Liver (tissue), 10 donors: Measurements from ENCODE around the gene RFX7. TPM values are rescaled to one million over a fixed set of nuclear protein-coding genes. Genes with fewer than 3 reads are reported as not detected.

Source experiments
- DNase-seq: peaks from one replicate; pipeline ENCODE4 v3.0.0-alpha.2; 2017; ENCODE audit warnings: low spot score
- H3K27ac ChIP-seq, 2 donors: one replicate each; pipeline ENCODE4 v1.7.0; 2013; ENCODE audit warnings: inconsistent platforms in 2 of 2, low read length in 2 of 2, control low read depth in 1 of 2, low read depth in 1 of 2, mild to moderate bottlenecking in 1 of 2
- H3K27me3 ChIP-seq, 4 donors: one replicate each; pipeline versions ENCODE4 v1.6.1 to v1.7.0; 2013; ENCODE audit warnings: low read length in 3 of 4, inconsistent platforms in 1 of 4, mild to moderate bottlenecking in 1 of 4, moderate library complexity in 1 of 4; ENCODE audit not compliant: control insufficient read depth in 4 of 4, insufficient read depth in 4 of 4
- H3K36me3 ChIP-seq, 4 donors: one replicate each; pipeline versions ENCODE4 v1.6.1 to v1.7.0; 2013; ENCODE audit warnings: low read length in 3 of 4, mild to moderate bottlenecking in 3 of 4, low read depth in 1 of 4, moderate library complexity in 1 of 4; ENCODE audit not compliant: control insufficient read depth in 4 of 4, insufficient read depth in 3 of 4
- H3K4me1 ChIP-seq, 4 donors: one replicate each; pipeline versions ENCODE4 v1.6.1 to v1.7.0; 2013; ENCODE audit warnings: low read length in 3 of 4, mild to moderate bottlenecking in 3 of 4, moderate library complexity in 1 of 4; ENCODE audit not compliant: control insufficient read depth in 4 of 4, insufficient read depth in 4 of 4
- H3K4me3 ChIP-seq, 3 donors: one replicate each; pipeline versions ENCODE4 v1.6.1 to v1.7.0; 2013; ENCODE audit warnings: low read length in 3 of 3, control low read depth in 1 of 3, low read depth in 1 of 3, mild to moderate bottlenecking in 1 of 3
- H3K9ac ChIP-seq, 2 donors: one replicate each; pipeline ENCODE4 v1.7.0; 2013; ENCODE audit warnings: low read length in 2 of 2, mild to moderate bottlenecking in 2 of 2, moderate library complexity in 2 of 2, control low read depth in 1 of 2, low read depth in 1 of 2
- H3K9me3 ChIP-seq, 4 donors: one replicate each; pipeline versions ENCODE4 v1.6.1 to v1.7.0; 2013; ENCODE audit warnings: low read length in 3 of 4; ENCODE audit not compliant: control insufficient read depth in 4 of 4
- CTCF ChIP-seq: fragments of 150-350 bp; IDR thresholded peaks from 2 replicates; pipeline ENCODE4 v1.5.1; 2017; ENCODE audit warnings: improper control_type of control experiment, low read depth, low read length; ENCODE audit not compliant: missing input control
- FOXA1 ChIP-seq: IDR thresholded peaks from 2 replicates; pipeline ENCODE4 v1.6.1; 2016; ENCODE audit warnings: antibody characterized with exemption
- FOXA2 ChIP-seq: IDR thresholded peaks from 2 replicates; pipeline ENCODE4 v1.6.1; 2016; ENCODE audit warnings: antibody characterized with exemption
- RAD21 ChIP-seq, 2 donors: IDR thresholded peaks; 2 replicates each; pipeline ENCODE4 v1.6.1; 2016; ENCODE audit warnings: antibody characterized with exemption in 2 of 2, mild to moderate bottlenecking in 2 of 2
- WGBS: extraction: QIAGEN DNeasy Blood & Tissue Kit; methylation state at CpG from one replicate; pipeline ENCODE4 v1.1.7; 2013; 5-methylcytosine and 5-hydroxymethylcytosine counted together
- polyA plus RNA-seq, 2 donors: library from polyadenylated mRNA; stranded (reverse) in 1 of 2; unstranded in 1 of 2; fragments of 200-250 nt in 1 of 2; fragments of >200 nt in 1 of 2; fragmentation: Nextera tagmentation in 1 of 2; extraction: Ambion mirVana in 1 of 2; gene quantifications; one replicate each; pipeline versions ENCODE4 v1.2.1 to v1.2.3, GENCODE V29; 2013 to 2015
- small RNA-seq: library from RNA; depleted of rRNA; stranded (forward); fragments of <200 nt; gene quantifications from one replicate; pipeline ENCODE3, GENCODE V24; 2014
- total RNA-seq, 2 donors: library from RNA; depleted of rRNA; stranded (reverse); fragments of >200 nt; gene quantifications; one replicate each; pipeline ENCODE4 v1.2.3, GENCODE V29; 2014
- TF ChIP-seq, protein P1 (sequence below): IDR thresholded peaks from 2 replicates; pipeline ENCODE4 v1.6.1; 2016; ENCODE audit warnings: antibody characterized with exemption
- donor health status: healthy.
- donor health status: healthy.
- donor health status: healthy.
- donor health status: healthy.
- donor health status: healthy.

The RFX7 gene
- total and polyA plus RNA-seq, 4 donors = 1.3 to 4.2 (median 1.9) TPM

DNA sequence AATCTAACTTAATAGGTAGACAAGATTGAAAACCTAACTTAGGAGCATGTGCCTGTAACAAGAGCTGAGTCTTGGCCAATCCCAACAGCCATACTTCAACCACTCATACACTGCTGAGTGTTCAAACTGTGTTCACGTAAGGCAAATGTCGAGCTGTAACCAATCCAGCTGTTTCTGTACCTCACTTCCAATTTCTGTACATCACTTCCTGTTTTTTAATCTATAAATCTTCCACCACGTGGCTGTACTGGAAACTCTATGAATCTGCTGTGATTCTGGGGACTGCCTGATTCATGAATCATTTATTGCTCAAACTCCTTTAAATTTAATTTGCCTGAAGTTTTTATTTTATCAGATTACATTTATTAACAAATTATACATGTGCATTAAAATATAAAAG is 205.7 kb downstream of the RFX7 start:
- DNase-seq = no peak
- no peak overlapping the region for H3K27ac ChIP-seq
- H3K9me3 ChIP-seq = no peaks in the 10 kb centered on the region
- H3K36me3 ChIP-seq = no peaks in the 10 kb centered on the region
- TF ChIP-seq CTCF (no peak), RAD21 (IDR thresholded peaks at IDR 0.05) (no peak), FOXA1 (no peak), FOXA2 (no peak)
- TF ChIP-seq, protein P1, sequence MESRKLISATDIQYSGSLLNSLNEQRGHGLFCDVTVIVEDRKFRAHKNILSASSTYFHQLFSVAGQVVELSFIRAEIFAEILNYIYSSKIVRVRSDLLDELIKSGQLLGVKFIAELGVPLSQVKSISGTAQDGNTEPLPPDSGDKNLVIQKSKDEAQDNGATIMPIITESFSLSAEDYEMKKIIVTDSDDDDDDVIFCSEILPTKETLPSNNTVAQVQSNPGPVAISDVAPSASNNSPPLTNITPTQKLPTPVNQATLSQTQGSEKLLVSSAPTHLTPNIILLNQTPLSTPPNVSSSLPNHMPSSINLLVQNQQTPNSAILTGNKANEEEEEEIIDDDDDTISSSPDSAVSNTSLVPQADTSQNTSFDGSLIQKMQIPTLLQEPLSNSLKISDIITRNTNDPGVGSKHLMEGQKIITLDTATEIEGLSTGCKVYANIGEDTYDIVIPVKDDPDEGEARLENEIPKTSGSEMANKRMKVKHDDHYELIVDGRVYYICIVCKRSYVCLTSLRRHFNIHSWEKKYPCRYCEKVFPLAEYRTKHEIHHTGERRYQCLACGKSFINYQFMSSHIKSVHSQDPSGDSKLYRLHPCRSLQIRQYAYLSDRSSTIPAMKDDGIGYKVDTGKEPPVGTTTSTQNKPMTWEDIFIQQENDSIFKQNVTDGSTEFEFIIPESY = no peak
- 69% methylated on average over 3 of the region's 3 CpGs for WGBS
- no peak overlapping the region for H3K4me3 ChIP-seq
- no peak overlapping the region for H3K9ac ChIP-seq
- peaks cover 0 to 10% (median under 1%) of the 10 kb centered on the region in 4 donors for H3K4me1 ChIP-seq
- no peaks in the 10 kb centered on the region for H3K27me3 ChIP-seq

Small RNAs within 50 kb of the gene (small RNA-seq; reads per million reads assigned to genes)
- not detected for gene CD24P2
- not detected for gene RNU6-1287P

Other genes with a start within 250 kb of the RFX7 start
- 1 to 10 TPM; 1.3 to 1.4 TPM for gene TEX9, start 121.5 kb upstream of the RFX7 start, total RNA-seq
- under 1 TPM; 0.48 to 0.50 TPM for gene TEX9, start 121.5 kb upstream of the RFX7 start, polyA plus RNA-seq
- gene MNS1, start 221.3 kb upstream of the RFX7 start, total RNA-seq = 1 to 10 TPM in 1 of 2 donors, under 1 TPM in 1; 0.08 to 1.3 TPM
- under 1 TPM; 0.38 to 0.45 TPM for gene MNS1, start 221.3 kb upstream of the RFX7 start, polyA plus RNA-seq